Aorta (tissue), 5 donors: Measurements from ENCODE around the gene IL17REL. TPM values are rescaled to one million over a fixed set of nuclear protein-coding genes. Genes with fewer than 3 reads are reported as not detected.

Experiments used
- ATAC-seq: fragments of 200-7000 bp; cut with Tn5 transposase; one replicate; pipeline ENCODE4 v1.9.1; 2022; ENCODE audit warnings: moderate library complexity; ENCODE audit not compliant: low FRiP score
- DNase-seq, 2 donors: peaks; one replicate each; pipeline ENCODE4 v3.0.0-alpha.2; 2020
- H3K27ac ChIP-seq, 2 donors: one replicate each; pipeline ENCODE4 v1.5.1; 2013; ENCODE audit warnings: low read length in 2 of 2, mild to moderate bottlenecking in 2 of 2, moderate library complexity in 2 of 2, control low read depth in 1 of 2, inconsistent platforms in 1 of 2, low read depth in 1 of 2
- H3K27me3 ChIP-seq, 2 donors: one replicate each; pipeline ENCODE4 v1.6.1; 2013; ENCODE audit warnings: control low read depth in 1 of 2, low read length in 1 of 2, mild to moderate bottlenecking in 1 of 2, moderate library complexity in 1 of 2; ENCODE audit not compliant: insufficient read depth in 2 of 2, control insufficient read depth in 1 of 2
- H3K36me3 ChIP-seq, 2 donors: one replicate each; pipeline ENCODE4 v1.6.1; 2013; ENCODE audit warnings: control low read depth in 1 of 2, low read length in 1 of 2, mild to moderate bottlenecking in 1 of 2; ENCODE audit not compliant: insufficient read depth in 2 of 2, control insufficient read depth in 1 of 2
- H3K4me1 ChIP-seq, 2 donors: one replicate each; pipeline ENCODE4 v1.6.1; 2013; ENCODE audit warnings: low read length in 2 of 2, control low read depth in 1 of 2, mild to moderate bottlenecking in 1 of 2, moderate library complexity in 1 of 2; ENCODE audit not compliant: insufficient read depth in 2 of 2, control insufficient read depth in 1 of 2
- H3K4me3 ChIP-seq, 2 donors: one replicate each; pipeline ENCODE4 v1.5.1; 2013; ENCODE audit warnings: low read length in 2 of 2, control low read depth in 1 of 2, mild to moderate bottlenecking in 1 of 2
- H3K9me3 ChIP-seq: one replicate; pipeline ENCODE4 v1.6.1; 2013; ENCODE audit warnings: mild to moderate bottlenecking, low read length; ENCODE audit not compliant: control insufficient read depth
- WGBS, 2 donors: extraction: QIAGEN DNeasy Blood & Tissue Kit; methylation state at CpG; one replicate each; pipeline ENCODE4 v1.1.7; 2013; 5-methylcytosine and 5-hydroxymethylcytosine counted together
- intact Hi-C, 2 donors: fragments of 100-400 bp; cut with DNase I; formaldehyde crosslinking; loops; one replicate each; pipeline versions ENCODE4 v1.14.2 to v1.15.0; 2022
- polyA plus RNA-seq, 2 donors: library from polyadenylated mRNA; stranded (reverse); fragments of 200-250 nt; gene quantifications; one replicate each; pipeline ENCODE4 v1.2.3, GENCODE V29; 2013
- total RNA-seq, 2 donors: library from RNA; stranded (reverse); fragmentation: NEBNext Ultra II Directional; extraction: Animal tissue kit (Norgen Biotek cat#: 25700); gene quantifications; one replicate each; pipeline ENCODE4 v1.2.1, GENCODE V29; 2021
- donor health status: healthy with polysubstance abuse.
- donor health status: Bipolar disorder and iron deficiency.
- donor health status: DM: no; HTN: no; CAD: no.
- donor health status: DM: no; HTN: no; CAD: no.
- donor health status: DM: yes; HTN: yes; CAD: no.

IL17REL gene
- total and polyA plus RNA-seq, 4 donors = 0.05 TPM; not detected in 3

- Histone ChIP-seq H3K4me3 (no peak overlapping the region), H3K4me1 (no peaks in the 10 kb centered on the region), H3K36me3 (no peaks in the 10 kb centered on the region), H3K27ac (no peak overlapping the region), H3K27me3 (no peaks in the 10 kb centered on the region), H3K9me3 (no peaks in the 10 kb centered on the region)
- no peak for ATAC-seq
- intact Hi-C loops = no loop called here
- DNase-seq = peak in 1 of 2 donors; percentile 68
- WGBS, 2 donors = 88 to 89% methylated on average over 19 of the region's 19 CpGs
Observed at GRCh38 chr22:49996518-49997250, 15.9 kb downstream of the IL17REL start.

- DNase-seq = peak in 1 of 2 donors; percentile 51
- Histone ChIP-seq H3K27ac (no peak overlapping the region), H3K9me3 (no peaks in the 10 kb centered on the region), H3K4me3 (no peak overlapping the region), H3K27me3 (no peaks in the 10 kb centered on the region), H3K4me1 (no peaks in the 10 kb centered on the region), H3K36me3 (no peaks in the 10 kb centered on the region)
- 89 to 90% methylated on average over 4 of the region's 4 CpGs for WGBS, 2 donors
- intact Hi-C loops = no loop called here
- ATAC-seq = no peak
Observed at GRCh38 chr22:49996119-49996517, 16.4 kb downstream of the IL17REL start.

GRCh38 chr22:49995361-49996118 is 17.0 kb downstream of the IL17REL start:
- H3K27me3 ChIP-seq = no peaks in the 10 kb centered on the region
- no peaks in the 10 kb centered on the region for H3K36me3 ChIP-seq
- peaks cover 2% of the 10 kb centered on the region for H3K9me3 ChIP-seq
- WGBS, 2 donors = 83 to 85% methylated on average over 10 of the region's 10 CpGs
- intact Hi-C loops = no loop called here
- DNase-seq = peak; percentile 44 to 60
- no peak overlapping the region for H3K4me3 ChIP-seq
- ATAC-seq = no peak
- no peak overlapping the region for H3K27ac ChIP-seq
- no peaks in the 10 kb centered on the region for H3K4me1 ChIP-seq

GRCh38 chr22:49995041-49995360 is 17.6 kb downstream of the IL17REL start:
- no peaks in the 10 kb centered on the region for H3K27me3 ChIP-seq
- H3K4me1 ChIP-seq = no peaks in the 10 kb centered on the region
- WGBS, 2 donors = 76 to 88% methylated on average over 3 of the region's 3 CpGs
- no peaks in the 10 kb centered on the region for H3K36me3 ChIP-seq
- H3K27ac ChIP-seq = no peak overlapping the region
- ATAC-seq (no peak), DNase-seq (peak in 1 of 2 donors; percentile 71)
- no peak overlapping the region for H3K4me3 ChIP-seq
- H3K9me3 ChIP-seq = peaks cover 2% of the 10 kb centered on the region
- intact Hi-C loops = no loop called here

- peak; percentile 5 for ATAC-seq
- DNase-seq = peak; percentile 41 to 67
- WGBS, 2 donors = 94% methylated on average over 21 of the region's 21 CpGs
- Histone ChIP-seq H3K9me3 (peaks cover 2% of the 10 kb centered on the region), H3K27me3 (no peaks in the 10 kb centered on the region), H3K4me3 (no peak overlapping the region), H3K36me3 (no peaks in the 10 kb centered on the region), H3K27ac (no peak overlapping the region), H3K4me1 (no peaks in the 10 kb centered on the region)
- intact Hi-C loops = no loop called here
Observed at GRCh38 chr22:49994361-49995040, 18.1 kb downstream of the IL17REL start.

- WGBS, 2 donors = 72 to 76% methylated on average over 10 to 11 of the region's 11 CpGs
- H3K27me3 ChIP-seq = no peaks in the 10 kb centered on the region
- no peaks in the 10 kb centered on the region for H3K4me1 ChIP-seq
- DNase-seq (peak in 1 of 2 donors; percentile 52), ATAC-seq (no peak)
- H3K27ac ChIP-seq = no peak overlapping the region
- intact Hi-C loops = no loop called here
- H3K4me3 ChIP-seq = no peak overlapping the region
- H3K9me3 ChIP-seq = peaks cover 2% of the 10 kb centered on the region
- no peaks in the 10 kb centered on the region for H3K36me3 ChIP-seq
Observed at GRCh38 chr22:49993649-49994360, 18.8 kb downstream of the IL17REL start.

GRCh38 chr22:49992921-49993648 is 19.5 kb downstream of the IL17REL start:
- intact Hi-C loops = no loop called here

More at GRCh38 chr22:49992921-49993648, 19.5 kb downstream of the IL17REL start:
- Histone ChIP-seq H3K27ac (no peak overlapping the region), H3K27me3 (no peaks in the 10 kb centered on the region), H3K36me3 (no peaks in the 10 kb centered on the region), H3K4me3 (no peak overlapping the region), H3K4me1 (no peaks in the 10 kb centered on the region), H3K9me3 (peaks cover 2% of the 10 kb centered on the region)
- peak; percentile 56 for ATAC-seq
- WGBS, 2 donors = 27 to 29% methylated on average over 22 to 23 of the region's 23 CpGs
- DNase-seq = peak; percentile 81 to 84
